Inflammatory macrophage treated with lipopolysaccharide for 1 hour (primary cell): ENCODE data around the gene RAB14.

ENCODE experiments used
- DNase-seq, 2 donors: peaks; one replicate each; pipeline ENCODE4 v3.0.0-alpha.2; 2020 to 2022

The RAB14 gene

GRCh38 chr9:121201738-121202533, at the start of gene RAB14:
Gene RAB14, minus strand, starts transcription at chr9:121201869. Its CDS starts 8,457 bp downstream, at chr9:121193412.
- DNase-seq, result peak; percentile 98 to 99

GRCh38 chr9:121249563-121249962, 47.9 kb upstream of the RAB14 start:
- peak; percentile 81 to 96 for DNase-seq

GRCh38 chr9:121246821-121247561, 45.3 kb upstream of the RAB14 start:
- DNase-seq, result peak; percentile 88 to 99

GRCh38 chr9:121242959-121243346, 41.3 kb upstream of the RAB14 start:
- DNase-seq, result no peak

- no peak for DNase-seq
Measured at GRCh38 chr9:121242219-121242958, 40.7 kb upstream of the RAB14 start.

GRCh38 chr9:121240472-121241135, 38.9 kb upstream of the RAB14 start:
- no peak for DNase-seq

GRCh38 chr9:121239851-121240250, 38.2 kb upstream of the RAB14 start:
- peak in 1 of 2 donors; percentile 38 for DNase-seq

GRCh38 chr9:121239071-121239470, 37.4 kb upstream of the RAB14 start:
- DNase-seq, result no peak

GRCh38 chr9:121237916-121238315, 36.2 kb upstream of the RAB14 start:
- peak in 1 of 2 donors; percentile 23 for DNase-seq

GRCh38 chr9:121235512-121235911, 33.8 kb upstream of the RAB14 start:
- no peak for DNase-seq

GRCh38 chr9:121234832-121235161, 33.1 kb upstream of the RAB14 start:
- DNase-seq, result no peak

GRCh38 chr9:121233906-121234831, 32.5 kb upstream of the RAB14 start:
- peak; percentile 20 to 50 for DNase-seq

GRCh38 chr9:121232251-121232650, 30.6 kb upstream of the RAB14 start:
- no peak for DNase-seq

- DNase-seq, result peak; percentile 36 to 48
Measured at GRCh38 chr9:121230256-121230655, 28.6 kb upstream of the RAB14 start.

GRCh38 chr9:121227862-121228261, 26.2 kb upstream of the RAB14 start:
- DNase-seq, result no peak

GRCh38 chr9:121226175-121226574, 24.5 kb upstream of the RAB14 start:
- no peak for DNase-seq

GRCh38 chr9:121225240-121225639, 23.6 kb upstream of the RAB14 start:
- no peak for DNase-seq

GRCh38 chr9:121222524-121223171, 21.0 kb upstream of the RAB14 start:
- peak in 1 of 2 donors; percentile 78 for DNase-seq

- DNase-seq, result no peak
Measured at GRCh38 chr9:121221664-121222055, 20.0 kb upstream of the RAB14 start.

GRCh38 chr9:121220996-121221663, 19.5 kb upstream of the RAB14 start:
- peak; percentile 76 to 80 for DNase-seq

- DNase-seq, result no peak
Measured at GRCh38 chr9:121219530-121219929, 17.9 kb upstream of the RAB14 start.
